SHP77 treated with DMSO at 0.1 percent for 48 hours (cell line): ENCODE measurements around the gene NR6A1.
"Not testable (repeated sequence)": the region's sequence is repeated elsewhere in the genome, so short reads cannot be mapped to it uniquely, and the experiment has no call there.

Experiments
- DNase-seq: peaks from one replicate; lab custom pipeline; 2025; lab: John Stamatoyannopoulos, UW

NR6A1 gene

GRCh38 chr9:124615840-124616239 lies 155.3 kb downstream of the NR6A1 start:
- DNase-seq = not testable (repeated sequence)

GRCh38 chr9:124615100-124615742 lies 155.9 kb downstream of the NR6A1 start:
- DNase-seq = no peak

GRCh38 chr9:124613849-124614248 lies 157.3 kb downstream of the NR6A1 start:
- no peak for DNase-seq

GRCh38 chr9:124611106-124611505 lies 160.0 kb downstream of the NR6A1 start:
- no peak for DNase-seq

GRCh38 chr9:124606027-124606426 lies 165.1 kb downstream of the NR6A1 start:
- no peak for DNase-seq

GRCh38 chr9:124605258-124605657 lies 165.9 kb downstream of the NR6A1 start:
- DNase-seq = no peak

GRCh38 chr9:124602632-124603031 lies 168.5 kb downstream of the NR6A1 start:
- no peak for DNase-seq

GRCh38 chr9:124602204-124602603 lies 168.9 kb downstream of the NR6A1 start:
- DNase-seq = no peak

GRCh38 chr9:124600407-124600806 lies 170.7 kb downstream of the NR6A1 start:
- DNase-seq = no peak

- no peak for DNase-seq
Observed at GRCh38 chr9:124599121-124599795, 171.9 kb downstream of the NR6A1 start.

- DNase-seq = no peak
Observed at GRCh38 chr9:124598048-124598447, 173.1 kb downstream of the NR6A1 start.

- DNase-seq = no peak
Observed at GRCh38 chr9:124596172-124596839, 174.8 kb downstream of the NR6A1 start.

GRCh38 chr9:124595743-124596142 lies 175.4 kb downstream of the NR6A1 start:
- DNase-seq = no peak

GRCh38 chr9:124594673-124595072 lies 176.4 kb downstream of the NR6A1 start:
- no peak for DNase-seq

GRCh38 chr9:124594225-124594624 lies 176.9 kb downstream of the NR6A1 start:
- no peak for DNase-seq

GRCh38 chr9:124593651-124594058 lies 177.5 kb downstream of the NR6A1 start:
- DNase-seq = no peak

GRCh38 chr9:124593200-124593599 lies 177.9 kb downstream of the NR6A1 start:
- no peak for DNase-seq

GRCh38 chr9:124590889-124591641 lies 180.0 kb downstream of the NR6A1 start:
- DNase-seq = no peak

- DNase-seq = no peak
Observed at GRCh38 chr9:124584631-124585030, 186.5 kb downstream of the NR6A1 start.

GRCh38 chr9:124583134-124583533 lies 188.0 kb downstream of the NR6A1 start:
- no peak for DNase-seq

GRCh38 chr9:124580186-124580585 lies 190.9 kb downstream of the NR6A1 start:
- DNase-seq = no peak

GRCh38 chr9:124576751-124577150 lies 194.4 kb downstream of the NR6A1 start:
- no peak for DNase-seq
